Measurements from ENCODE around the gene ZNF681.
"Not testable (repeated sequence)": the region's sequence is repeated elsewhere in the genome, so short reads cannot be mapped to it uniquely, and the experiment has no call there.

ZNF681 gene

GRCh38 chr19:23692937-23693336 is 65.8 kb downstream of the ZNF681 start:
- DNase-seq (ENCODE audit: low spot score): not testable (repeated sequence)

Data from CD4-positive, alpha-beta T cell treated with Interleukin-15 for 4 hours (primary cell).